Parathyroid adenoma (tissue), 2 donors: ENCODE data around the gene UBE2I.

ENCODE experiments used
- H2AFZ ChIP-seq: fragments of 300-600 bp; sonication (generic); one replicate; pipeline ENCODE4 v1.7.0; 2017; ENCODE audit warnings: antibody characterized with exemption, mild to moderate bottlenecking
- H3K27ac ChIP-seq: fragments of 300-600 bp; sonication (generic); one replicate; pipeline ENCODE4 v1.7.0; 2017
- H3K27me3 ChIP-seq: fragments of 300-600 bp; sonication (generic); one replicate; pipeline ENCODE4 v1.7.0; 2017; ENCODE audit warnings: low read length; ENCODE audit not compliant: control insufficient read depth, insufficient read depth
- H3K36me3 ChIP-seq: fragments of 300-600 bp; sonication (generic); one replicate; pipeline ENCODE4 v1.7.0; 2017; ENCODE audit warnings: low read length; ENCODE audit not compliant: control insufficient read depth, insufficient read depth
- H3K4me1 ChIP-seq: fragments of 300-600 bp; sonication (generic); one replicate; pipeline ENCODE4 v1.7.0; 2017; ENCODE audit warnings: control low read depth
- H3K4me2 ChIP-seq: fragments of 300-600 bp; sonication (generic); one replicate; pipeline ENCODE4 v1.7.0; 2017; ENCODE audit warnings: low read length
- H3K4me3 ChIP-seq: fragments of 300-600 bp; sonication (generic); one replicate; pipeline ENCODE4 v1.7.0; 2017; ENCODE audit warnings: low read depth, low read length
- H3K79me2 ChIP-seq: fragments of 300-600 bp; sonication (generic); one replicate; pipeline ENCODE4 v1.7.0; 2017; ENCODE audit warnings: control low read depth
- H3K9ac ChIP-seq: fragments of 300-600 bp; sonication (generic); one replicate; pipeline ENCODE4 v1.7.0; 2017; ENCODE audit warnings: mild to moderate bottlenecking
- H3K9me3 ChIP-seq: fragments of 300-600 bp; sonication (generic); one replicate; pipeline ENCODE4 v1.7.0; 2017; ENCODE audit warnings: low read length; ENCODE audit not compliant: control insufficient read depth
- CTCF ChIP-seq: fragments of 300-600 bp; sonication (generic); IDR thresholded peaks from one replicate; pipeline ENCODE4 v1.7.0; 2017; ENCODE audit warnings: antibody characterized with exemption, mild to moderate bottlenecking
- donor health status: primary hyperparathyroidism.

Gene UBE2I

DNA sequence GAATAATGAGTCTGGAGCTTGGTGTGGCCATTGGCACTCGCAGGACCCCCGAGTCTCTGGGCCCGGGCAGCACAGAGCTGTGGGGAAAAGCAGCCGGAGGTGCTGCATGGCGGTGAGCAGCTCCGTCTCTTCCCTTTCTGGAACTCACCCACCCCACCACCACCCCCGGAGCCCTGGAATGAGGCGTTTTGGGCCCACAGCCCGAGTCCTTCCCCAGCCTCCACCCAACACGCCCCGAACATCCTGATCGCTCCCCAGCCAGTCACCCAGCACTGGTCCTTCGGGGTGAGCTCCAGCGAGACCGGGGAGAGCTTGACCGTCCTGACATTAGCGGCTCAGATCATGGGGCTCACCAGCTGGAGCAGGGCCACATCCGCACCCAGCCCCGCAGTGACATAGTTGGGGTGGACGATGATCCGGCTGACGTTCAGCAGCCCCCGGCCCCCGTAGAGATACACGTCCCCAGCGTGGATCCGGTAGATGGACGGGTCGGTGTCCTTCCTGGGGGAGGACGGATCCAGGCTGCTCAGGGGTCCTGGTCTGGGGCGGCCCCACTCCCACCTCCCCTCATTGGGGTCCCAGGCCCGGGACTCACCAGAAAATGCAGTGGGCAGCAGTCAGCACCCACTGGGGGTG, 47.1 kb upstream of the UBE2I start:
- Histone ChIP-seq H3K4me1 (peaks cover 4% of the 10 kb centered on the region), H3K27me3 (peaks cover 6% of the 10 kb centered on the region), H3K36me3 (no peaks in the 10 kb centered on the region), H3K9ac (no peak overlapping the region), H3K79me2 (no peaks in the 10 kb centered on the region), H2AFZ (no peak overlapping the region), H3K9me3 (no peaks in the 10 kb centered on the region), H3K27ac (no peak overlapping the region), H3K4me3 (no peak overlapping the region), H3K4me2 (no peak overlapping the region)
- TF ChIP-seq CTCF = no peak

DNA sequence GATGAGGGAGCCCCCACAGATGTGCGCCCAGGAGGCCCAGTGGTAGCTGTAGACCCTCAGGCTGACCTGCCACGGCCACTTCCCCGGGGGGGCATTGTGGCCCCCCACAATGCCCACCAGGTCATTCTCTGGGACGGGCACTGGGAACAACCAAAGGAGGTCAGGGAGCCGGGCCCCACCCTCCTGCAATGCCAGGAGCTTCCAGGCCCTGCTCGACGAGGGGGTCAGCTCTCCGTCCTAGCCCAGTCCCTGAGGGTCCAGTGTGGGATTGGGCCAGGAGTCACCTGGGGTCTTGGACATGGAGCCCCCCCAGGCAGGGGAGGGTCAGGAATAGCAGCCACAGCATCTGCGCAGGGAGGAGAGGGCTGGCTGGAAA, 46.6 kb upstream of the UBE2I start:
- no peaks in the 10 kb centered on the region for H3K9me3 ChIP-seq
- no peak overlapping the region for H2AFZ ChIP-seq
- no peaks in the 10 kb centered on the region for H3K79me2 ChIP-seq
- H3K27me3 ChIP-seq = peaks cover 6% of the 10 kb centered on the region
- H3K4me3 ChIP-seq = no peak overlapping the region
- no peak overlapping the region for H3K9ac ChIP-seq
- H3K27ac ChIP-seq = no peak overlapping the region
- no peak for TF ChIP-seq CTCF
- H3K36me3 ChIP-seq = no peaks in the 10 kb centered on the region
- no peak overlapping the region for H3K4me2 ChIP-seq
- peaks cover 4% of the 10 kb centered on the region for H3K4me1 ChIP-seq

DNA sequence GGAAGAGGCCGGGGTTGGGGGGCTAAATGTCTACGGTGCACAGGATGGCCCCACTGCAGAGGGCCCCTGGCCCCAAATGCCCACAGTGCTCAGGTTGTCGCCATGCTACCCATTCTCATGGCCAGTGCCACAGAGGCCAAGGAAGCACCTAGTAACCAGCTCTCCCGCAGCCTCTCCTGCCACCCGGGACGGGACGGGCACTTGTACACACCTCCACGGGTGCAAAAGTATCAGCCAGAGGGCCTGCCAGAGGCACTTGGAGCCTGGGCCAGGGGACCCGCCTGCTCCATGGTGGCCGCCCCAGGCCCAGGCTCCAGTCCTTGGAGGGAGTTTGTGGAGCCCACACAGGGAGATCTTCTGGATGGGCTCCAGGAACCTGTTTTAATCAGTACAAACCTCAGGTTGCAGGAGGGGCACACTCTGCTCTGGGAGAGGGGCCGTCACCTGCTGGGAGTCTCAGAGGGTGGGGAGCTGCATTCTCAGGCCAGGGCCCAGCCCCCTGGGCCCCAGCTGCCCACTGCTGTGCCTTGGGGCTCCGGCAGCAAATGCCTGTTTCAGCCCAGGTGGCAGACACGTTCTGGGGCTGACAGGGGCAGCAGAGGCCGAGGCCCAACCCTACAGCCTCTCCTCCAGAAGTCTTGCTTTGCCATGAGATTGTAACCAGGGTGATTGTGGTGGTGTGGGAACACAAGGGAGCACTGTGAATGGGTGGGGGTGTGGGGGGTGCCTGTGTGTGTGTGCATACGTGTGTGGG, 45.7 kb upstream of the UBE2I start:
- H3K36me3 ChIP-seq = no peaks in the 10 kb centered on the region

DNA sequence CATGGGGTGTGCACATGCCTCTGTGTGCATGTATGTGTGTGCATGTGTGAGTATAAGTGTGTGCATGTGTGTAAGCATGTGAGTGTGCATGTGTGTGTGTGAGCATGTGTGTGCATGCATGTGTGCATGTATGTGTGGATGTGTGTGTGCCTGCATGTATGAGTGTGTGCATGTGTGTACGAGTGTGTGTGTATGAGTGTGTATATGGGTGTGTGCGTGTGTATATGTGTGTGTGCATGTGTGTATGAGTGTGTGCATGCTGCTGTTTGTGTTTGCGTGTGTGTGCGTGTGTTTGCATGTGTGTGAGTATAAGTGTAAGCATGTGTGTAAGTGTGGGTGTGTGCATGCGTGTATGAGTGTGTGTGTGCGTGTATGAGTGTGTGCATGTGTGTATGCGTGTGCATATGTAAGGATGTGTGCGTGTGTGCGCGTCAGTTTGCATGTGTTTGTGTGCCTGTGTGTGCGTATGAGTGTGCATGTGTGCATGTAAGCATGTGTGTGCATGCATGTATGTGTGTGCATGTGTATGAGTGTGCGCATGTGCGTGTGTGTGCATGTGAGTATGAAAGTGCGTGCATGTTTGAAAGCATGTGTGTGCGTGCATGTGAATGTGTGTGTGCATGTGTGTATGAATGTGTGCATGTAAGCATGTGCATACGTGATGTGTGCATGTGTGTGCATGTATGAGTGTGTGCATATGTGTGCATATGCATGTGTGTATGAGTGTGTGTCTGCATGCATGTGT, 44.9 kb upstream of the UBE2I start:
- H3K4me3 ChIP-seq = no peak overlapping the region
- peaks cover 6% of the 10 kb centered on the region for H3K27me3 ChIP-seq
- H3K9me3 ChIP-seq = no peaks in the 10 kb centered on the region

More for the DNA sequence above, 45.7 kb upstream of the UBE2I start:
- Histone ChIP-seq H3K9me3 (no peaks in the 10 kb centered on the region), H3K79me2 (no peaks in the 10 kb centered on the region), H3K4me3 (no peak overlapping the region), H3K4me1 (peaks cover 4% of the 10 kb centered on the region), H3K9ac (no peak overlapping the region), H2AFZ (no peak overlapping the region), H3K4me2 (no peak overlapping the region), H3K27ac (no peak overlapping the region), H3K27me3 (peaks cover 6% of the 10 kb centered on the region)
- no peak for TF ChIP-seq CTCF

More for the DNA sequence above, 44.9 kb upstream of the UBE2I start:
- Histone ChIP-seq H3K27ac (no peak overlapping the region), H3K36me3 (no peaks in the 10 kb centered on the region), H3K9ac (no peak overlapping the region), H3K79me2 (no peaks in the 10 kb centered on the region), H2AFZ (no peak overlapping the region), H3K4me1 (peaks cover 4% of the 10 kb centered on the region), H3K4me2 (no peak overlapping the region)
- TF ChIP-seq CTCF = no peak
